ENCODE measurements around the gene ZNF445.

DNA sequence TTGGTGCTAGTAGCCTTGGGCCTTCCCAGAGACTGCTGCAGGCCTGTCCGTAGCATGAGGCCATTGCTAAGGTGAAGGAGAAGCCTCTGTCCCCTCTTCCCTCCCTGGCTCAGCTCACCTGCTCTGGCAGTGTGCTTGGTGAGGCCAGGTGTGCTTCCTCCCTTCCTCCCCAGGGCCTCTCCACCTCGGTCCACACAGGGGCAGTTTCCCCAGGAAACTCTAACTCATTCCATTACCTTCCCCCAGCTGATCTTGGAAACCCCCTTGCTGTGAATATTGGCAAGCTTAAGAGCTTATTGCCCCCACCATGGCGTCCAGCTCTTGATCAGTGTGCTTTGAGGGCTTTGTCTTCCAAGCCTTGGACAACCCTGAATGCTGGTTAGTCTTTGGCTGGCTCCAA, 52.7 kb downstream of the ZNF445 start:
- TF ChIP-seq, protein P1, sequence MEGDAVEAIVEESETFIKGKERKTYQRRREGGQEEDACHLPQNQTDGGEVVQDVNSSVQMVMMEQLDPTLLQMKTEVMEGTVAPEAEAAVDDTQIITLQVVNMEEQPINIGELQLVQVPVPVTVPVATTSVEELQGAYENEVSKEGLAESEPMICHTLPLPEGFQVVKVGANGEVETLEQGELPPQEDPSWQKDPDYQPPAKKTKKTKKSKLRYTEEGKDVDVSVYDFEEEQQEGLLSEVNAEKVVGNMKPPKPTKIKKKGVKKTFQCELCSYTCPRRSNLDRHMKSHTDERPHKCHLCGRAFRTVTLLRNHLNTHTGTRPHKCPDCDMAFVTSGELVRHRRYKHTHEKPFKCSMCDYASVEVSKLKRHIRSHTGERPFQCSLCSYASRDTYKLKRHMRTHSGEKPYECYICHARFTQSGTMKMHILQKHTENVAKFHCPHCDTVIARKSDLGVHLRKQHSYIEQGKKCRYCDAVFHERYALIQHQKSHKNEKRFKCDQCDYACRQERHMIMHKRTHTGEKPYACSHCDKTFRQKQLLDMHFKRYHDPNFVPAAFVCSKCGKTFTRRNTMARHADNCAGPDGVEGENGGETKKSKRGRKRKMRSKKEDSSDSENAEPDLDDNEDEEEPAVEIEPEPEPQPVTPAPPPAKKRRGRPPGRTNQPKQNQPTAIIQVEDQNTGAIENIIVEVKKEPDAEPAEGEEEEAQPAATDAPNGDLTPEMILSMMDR (IDR thresholded peaks at IDR 0.05; ENCODE audit: insufficient read depth, low read length, poor library complexity, severe bottlenecking) = no peak
- TF ChIP-seq EZH2phosphoT487 (conservative IDR thresholded peaks at IDR 0.05; ENCODE audit: low read length) = no peak
